Hematopoietic multipotent progenitor cell treated with erythropoietin and hydrocortisone succinate and interleukin-3 and kit ligand, for 15 days (in vitro differentiated cells): ENCODE measurements around the gene RGS17.
"Not testable (repeated sequence)": the region's sequence is repeated elsewhere in the genome, so short reads cannot be mapped to it uniquely, and the experiment has no call there.

Experiments used
- DNase-seq: peaks from one replicate; pipeline ENCODE4 v3.0.0-alpha.2; 2015; ENCODE audit warnings: low spot score

The RGS17 gene, protein sequence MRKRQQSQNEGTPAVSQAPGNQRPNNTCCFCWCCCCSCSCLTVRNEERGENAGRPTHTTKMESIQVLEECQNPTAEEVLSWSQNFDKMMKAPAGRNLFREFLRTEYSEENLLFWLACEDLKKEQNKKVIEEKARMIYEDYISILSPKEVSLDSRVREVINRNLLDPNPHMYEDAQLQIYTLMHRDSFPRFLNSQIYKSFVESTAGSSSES

DNA sequence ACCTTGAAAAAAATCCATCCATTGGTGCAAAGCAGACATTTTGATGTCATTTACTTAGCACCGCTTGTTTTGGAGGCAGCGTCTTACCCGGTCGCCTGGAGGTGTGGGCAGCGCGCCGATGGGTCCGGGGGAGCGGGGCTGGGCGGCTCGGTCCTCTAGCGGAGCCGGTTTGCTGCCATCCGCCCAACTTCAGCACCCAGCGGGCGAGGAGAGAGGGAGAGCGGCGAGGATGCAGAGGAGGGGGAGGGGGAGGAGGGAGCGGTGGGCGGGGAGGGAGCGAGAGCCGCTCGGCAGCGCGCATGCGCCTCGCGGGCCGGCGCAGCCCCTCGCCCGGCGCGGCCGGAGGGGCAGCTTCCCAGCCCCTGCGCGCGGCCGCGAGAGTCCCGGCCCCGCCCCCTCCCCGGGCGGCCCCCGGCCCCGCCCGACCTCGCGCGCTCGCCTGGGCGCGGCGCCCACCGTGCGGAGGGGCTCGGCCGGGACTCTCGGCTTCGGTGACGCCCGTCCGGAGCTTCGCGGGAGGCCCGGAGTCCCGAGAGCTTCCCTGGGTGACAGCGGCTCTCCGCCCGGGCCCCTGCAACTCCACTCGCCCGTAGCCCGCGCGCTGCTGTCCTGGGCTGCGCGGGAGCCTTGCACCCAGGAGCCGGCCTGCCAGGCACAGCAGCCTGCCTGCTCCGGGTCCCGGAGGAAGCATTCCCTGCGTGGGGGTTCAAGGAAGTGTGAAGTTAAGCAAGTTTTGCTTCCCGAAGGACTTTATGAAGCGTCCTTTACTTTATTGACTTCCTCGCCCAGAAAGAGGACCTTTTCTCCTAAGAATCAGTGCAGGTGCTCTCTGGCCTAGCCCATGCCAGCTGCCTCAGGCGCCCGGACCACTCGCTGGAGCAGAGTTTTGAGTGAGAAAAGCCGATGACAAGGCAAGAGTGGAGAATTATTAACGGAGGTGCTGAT is at the start of gene RGS17:
Gene RGS17, minus strand, starts transcription at position 246 of the 945 bp plus-strand sequence. CDS start 87,264 bp downstream, outside the sequence.
- DNase-seq: no peak

DNA sequence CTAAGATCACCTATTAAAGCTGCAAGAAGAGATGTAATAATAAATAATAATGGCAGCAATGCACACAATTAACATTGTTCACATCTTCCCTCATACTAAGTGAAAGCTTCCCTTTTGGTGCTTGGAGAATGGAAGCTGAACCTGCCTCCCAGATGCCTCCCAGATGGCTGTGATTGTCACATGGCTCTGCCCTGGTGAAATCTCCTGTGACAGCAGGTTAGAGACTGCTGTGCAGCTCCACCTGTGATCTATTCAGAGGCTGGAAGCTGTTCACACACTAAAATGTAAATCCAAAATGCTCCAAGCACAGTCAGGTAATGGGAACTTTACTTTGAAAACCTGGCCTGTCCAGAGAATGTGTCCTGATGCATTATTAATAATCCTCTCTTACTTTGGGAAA is 41.7 kb upstream of the RGS17 start:
- DNase-seq: no peak

DNA sequence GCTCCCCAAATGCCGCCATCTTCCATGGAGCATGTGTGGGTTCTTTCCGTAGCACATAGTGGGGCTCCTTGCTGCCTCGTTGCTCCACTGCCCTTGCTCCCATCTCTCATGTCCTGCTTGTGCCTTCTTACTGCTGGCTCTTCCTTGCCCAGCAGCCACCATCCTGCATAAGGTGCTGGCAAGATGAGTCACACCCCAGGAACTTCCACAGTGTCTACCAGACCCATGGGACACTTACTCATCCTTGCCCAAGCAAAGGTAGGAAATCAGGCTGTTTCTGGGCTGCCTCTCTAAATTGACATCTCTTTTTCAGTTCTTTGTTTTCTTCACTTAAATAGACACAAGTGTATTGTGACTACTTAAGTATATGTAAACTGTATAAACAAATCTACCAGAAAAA is 39.4 kb upstream of the RGS17 start:
- no peak for DNase-seq

DNA sequence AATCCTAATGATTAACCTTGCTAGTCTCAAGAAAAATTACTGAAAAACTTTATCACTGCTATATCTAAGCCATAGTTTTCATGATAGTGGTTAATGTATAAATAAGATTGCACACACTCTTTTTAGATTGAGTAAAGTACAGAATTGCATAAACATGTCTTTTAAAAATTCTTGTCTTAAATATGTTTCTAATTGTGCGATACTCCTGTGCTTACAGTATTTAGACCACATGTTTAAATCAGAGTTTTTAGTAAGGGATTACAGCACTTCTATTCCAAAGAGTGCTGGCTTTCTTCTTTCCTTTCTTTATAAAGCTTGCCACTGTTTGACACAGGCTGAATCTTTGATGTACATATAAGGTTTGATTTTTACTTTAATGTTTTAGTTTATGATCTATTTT is 36.8 kb upstream of the RGS17 start:
- DNase-seq: no peak

DNA sequence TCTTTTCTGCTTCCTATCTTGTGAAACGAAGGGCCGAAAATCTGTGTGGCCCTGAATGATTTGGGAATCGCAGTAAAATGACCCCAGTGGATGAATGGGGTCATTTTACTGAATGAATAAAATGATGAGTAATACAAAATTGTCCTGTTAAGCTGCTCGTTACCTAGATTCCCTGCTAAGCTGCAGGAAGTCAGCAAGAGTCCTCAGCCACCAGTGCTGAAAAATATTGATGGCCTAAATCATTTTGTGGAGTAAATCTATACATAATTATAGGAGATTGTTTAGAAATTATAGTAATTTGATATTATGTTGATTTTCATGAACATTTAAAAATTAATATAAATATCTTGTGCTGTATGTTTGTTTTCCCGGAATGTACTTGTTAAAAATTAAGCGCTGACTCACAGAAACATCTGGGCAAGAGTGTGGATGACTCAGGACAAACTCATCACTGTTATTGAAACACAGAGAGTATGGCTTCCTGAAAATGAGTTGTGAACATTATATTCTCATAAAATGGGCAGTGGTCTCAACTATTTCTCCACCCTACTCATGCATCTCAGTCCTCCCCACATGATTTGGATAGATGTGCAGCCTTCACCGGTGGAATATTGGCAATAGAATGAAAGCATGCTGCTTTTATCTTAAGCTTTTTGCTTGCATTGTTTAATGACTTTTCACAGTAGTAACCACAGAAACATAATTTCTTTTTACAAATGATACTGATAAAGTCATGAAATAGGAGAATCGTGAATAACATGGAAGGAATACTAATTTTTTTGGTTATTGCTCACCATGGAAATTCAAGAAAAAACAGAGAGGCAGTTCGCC is 36.2 kb upstream of the RGS17 start:
- DNase-seq: no peak

DNA sequence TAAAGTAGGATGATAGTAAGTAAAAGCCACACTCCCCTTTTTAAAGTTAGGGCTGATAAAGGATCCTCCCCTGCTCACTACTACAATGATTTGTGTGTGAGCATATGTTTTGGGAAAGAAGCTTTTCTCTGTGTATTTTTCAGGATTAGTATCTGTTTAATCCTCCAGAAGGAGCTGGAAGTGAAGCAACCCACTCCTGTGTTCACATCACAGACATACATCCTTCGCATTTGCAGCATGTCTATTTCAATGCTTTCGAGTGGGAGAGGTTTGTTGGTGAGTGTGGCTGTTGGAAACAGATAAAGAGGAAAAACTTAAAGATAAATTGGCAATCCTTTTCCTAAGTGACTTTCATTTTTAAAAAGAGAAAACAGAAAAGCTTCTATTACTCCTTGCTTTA is 31.6 kb upstream of the RGS17 start:
- no peak for DNase-seq

DNA sequence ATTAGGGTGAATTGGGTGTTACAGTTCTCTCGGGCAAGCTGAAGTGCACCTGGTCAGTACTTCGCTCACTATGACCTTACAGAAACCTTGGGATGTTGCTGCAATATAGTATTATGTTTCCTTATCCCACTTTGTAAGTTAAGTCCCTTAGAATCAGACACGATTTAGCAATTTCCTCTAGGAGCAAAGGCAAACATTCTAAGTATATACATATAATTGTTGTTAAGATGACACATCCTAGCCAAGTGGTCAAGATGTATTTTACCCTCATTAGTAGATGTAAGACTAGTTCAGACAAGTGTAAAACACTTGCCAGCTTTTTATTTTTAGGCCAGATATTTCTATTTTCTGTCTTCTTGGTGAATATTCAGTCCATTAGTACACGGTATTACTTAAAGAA is 31.1 kb upstream of the RGS17 start:
- no peak for DNase-seq

DNA sequence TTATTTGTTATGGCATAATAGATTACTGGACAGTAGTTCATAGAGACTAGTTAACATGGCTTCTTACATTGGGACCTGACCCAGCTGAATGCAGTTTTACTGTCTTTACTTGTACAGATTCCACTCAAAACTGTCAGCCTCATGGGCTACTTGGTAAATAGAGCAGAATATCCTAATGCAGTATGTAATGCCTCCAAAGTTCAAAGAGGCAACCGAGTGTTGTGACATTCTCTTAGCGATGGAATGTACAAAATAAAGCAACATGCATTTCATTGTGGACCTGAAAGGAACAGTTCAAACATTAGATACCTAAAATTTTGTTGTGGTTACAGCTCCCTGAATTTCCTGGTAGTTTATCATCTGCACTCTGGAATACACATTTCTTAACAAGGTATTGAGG is 29.1 kb upstream of the RGS17 start:
- no peak for DNase-seq

DNA sequence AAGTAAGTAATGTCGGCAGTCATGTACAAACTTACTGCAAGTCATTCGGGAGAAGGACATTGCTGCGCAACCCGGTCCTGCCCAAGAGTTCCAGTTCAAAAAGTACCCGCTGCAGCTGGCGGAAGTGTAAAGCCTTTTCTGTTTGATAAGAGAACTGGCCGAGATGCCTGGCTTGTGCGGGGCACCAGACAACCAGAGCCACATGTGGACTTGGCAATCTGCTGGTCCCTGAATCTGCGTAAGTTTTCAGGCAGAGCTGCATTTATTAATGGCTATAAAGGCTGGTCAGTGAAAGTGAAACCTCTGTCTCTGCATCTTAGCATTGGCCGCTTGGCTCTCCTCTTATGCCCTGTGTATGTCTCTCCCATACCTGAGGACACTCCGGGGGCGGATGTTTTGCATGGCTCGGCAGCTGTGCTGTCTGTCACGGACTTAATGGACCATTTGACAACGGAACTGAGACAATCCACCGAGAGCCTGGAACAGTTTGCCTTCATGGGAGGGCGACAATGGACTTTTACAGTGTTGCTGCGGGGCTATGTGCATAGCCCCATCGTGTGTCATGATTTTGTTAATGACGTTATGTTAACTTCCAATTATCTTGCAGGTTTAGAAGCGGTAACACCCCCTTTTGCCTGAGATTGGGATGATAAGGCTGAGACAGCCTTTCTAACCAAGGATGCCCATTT is 19.8 kb upstream of the RGS17 start:
- DNase-seq: no peak

DNA sequence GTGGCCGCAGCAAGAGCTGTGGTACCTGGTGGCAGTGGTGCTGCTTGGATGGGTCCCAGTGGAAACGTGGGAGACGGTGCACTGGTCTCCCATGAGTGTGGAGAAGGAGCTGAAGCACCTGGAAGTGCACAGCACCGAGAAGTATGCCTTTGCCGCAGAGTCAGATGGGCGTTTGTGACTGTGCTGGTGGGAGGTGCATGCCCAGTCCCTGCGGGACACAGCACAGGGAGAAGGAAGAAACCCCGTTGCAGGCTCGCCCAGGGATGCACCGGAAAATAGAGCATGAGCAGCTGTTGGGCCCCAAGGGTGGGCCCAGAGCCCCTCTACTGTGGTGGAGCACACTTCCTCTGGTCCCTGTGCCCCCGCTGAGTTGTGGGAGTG is 19.3 kb upstream of the RGS17 start:
- DNase-seq: no peak

DNA sequence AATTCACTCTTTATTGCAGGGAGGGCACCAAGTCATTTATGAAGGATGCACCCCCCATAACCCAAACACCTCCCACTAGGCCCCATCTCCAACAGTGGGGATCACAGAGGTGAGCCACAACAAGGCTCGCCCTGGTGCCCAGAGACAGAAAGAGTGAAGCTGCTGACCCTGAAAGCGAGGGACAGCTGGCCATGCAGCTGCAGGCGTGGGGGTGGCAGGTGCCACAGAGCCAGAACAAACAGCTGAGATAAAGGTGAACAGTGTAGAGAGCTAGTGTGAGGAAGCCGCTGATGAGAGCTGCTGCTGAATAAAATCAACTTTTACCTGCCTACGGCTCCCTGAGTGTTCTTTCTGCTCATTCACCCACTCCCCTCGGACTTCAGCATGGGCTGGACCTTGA is 18.8 kb upstream of the RGS17 start:
- no peak for DNase-seq

DNA sequence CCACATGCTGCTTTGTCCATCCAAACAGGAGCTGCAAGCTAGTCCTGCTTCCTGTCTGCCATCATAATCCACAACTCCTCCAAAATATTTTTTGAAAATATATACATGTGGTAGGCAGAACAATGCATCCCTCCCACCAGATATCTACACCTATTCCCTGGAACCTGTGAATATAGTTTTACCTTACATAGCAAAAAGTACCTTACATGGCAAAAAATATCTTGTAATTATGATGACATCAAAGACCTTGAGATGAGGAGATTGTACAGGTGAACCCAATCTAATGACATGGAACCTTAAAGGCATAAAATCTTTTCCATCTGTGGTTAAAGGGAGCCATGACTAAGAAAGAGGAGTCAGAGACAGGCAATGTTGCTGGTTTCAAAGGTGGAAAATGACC is 15.3 kb upstream of the RGS17 start:
- DNase-seq: no peak

DNA sequence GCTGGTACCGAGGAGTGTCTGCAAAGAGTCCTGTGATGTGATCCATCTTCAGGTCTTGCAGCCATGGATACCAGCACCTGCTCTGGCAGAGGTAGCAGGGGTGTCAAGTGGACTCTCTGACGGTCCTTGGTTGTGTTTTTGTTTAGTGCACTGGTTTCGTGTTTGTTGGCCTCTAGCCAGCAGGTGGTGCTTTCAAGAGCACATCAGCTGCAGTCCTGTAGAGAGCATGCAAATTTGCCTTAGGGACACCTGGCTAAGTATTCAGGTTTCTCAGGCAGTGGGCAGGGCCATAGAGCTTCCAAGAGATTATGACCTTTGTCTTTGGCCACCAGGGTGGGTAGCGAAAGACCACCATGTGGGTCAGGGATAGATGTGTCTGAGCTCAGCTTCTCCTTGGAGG is 14.5 kb upstream of the RGS17 start:
- DNase-seq: no peak

DNA sequence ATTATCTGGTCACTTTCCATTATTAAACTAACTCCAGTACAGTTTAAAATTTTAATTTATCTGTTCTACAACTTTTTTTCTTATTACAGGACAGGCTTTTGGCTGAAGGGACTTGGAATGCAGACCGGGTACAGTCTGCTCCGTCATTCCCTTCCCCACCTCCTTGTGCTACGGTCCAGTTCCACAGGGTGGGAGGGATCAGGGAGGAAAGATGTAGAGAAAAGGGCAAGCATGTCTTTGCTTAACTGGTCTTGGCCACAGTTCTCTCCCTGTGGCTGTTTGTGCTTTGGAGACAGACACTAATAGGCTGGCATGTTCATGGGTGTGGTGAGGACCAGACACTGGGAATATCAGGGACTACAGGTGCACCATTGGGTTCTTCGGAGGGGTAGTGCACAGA is 12.1 kb upstream of the RGS17 start:
- DNase-seq: no peak

DNA sequence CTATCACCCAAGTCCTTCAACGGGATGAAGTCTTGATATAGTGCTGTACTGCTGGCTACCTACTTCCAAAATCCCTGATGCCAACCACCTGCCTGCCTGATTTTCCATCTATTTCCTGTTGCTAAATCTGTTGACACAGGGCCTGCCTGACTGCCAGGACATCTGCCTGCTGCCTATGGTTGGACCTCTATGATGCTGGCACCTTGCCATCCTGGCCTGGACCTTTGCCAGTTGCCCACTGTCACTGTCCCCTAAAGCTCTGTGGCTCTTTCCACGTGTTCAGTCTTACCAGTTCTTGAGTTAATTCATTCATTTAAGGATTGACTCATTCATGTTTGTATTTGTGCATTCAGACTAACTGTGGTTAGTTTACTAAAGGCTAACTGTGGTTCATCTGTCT is 9.2 kb upstream of the RGS17 start:
- DNase-seq: no peak

DNA sequence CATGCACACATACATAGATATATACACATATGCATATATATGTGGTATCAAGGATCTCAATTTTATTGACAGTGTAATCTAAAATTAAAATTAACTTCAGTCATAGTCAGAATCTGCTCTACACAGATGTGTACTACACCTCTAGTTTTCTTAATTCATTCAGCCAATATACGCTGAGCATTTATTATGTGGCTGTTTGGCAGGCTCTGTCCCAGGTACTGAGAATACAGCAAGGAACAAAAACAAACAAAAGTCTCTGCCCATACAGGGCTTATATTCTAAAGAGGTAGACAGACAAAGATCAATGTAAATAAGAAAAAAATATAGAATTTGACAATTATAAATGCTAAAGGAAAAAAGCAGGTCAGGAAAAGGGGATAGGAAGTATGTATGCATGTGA is 7.8 kb upstream of the RGS17 start:
- no peak for DNase-seq

DNA sequence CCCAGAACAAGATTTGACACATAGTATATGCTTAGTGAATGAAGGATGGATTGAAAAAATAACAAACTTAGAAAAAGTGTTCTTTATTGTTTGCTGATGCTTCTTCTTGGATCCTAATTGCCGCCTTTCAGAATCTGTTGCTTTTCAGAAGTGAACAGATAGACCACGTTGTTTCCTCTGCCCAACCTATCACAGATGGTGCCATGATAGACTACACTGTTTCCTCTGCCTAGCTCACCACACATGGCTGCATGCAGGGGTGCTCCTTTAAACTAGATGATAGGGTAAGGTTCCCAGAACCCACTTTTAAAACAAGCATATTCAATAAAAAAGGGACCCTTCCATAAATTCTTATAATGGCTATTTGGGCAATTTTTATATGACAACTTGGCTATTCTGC is 4.6 kb upstream of the RGS17 start:
- no peak for DNase-seq

DNA sequence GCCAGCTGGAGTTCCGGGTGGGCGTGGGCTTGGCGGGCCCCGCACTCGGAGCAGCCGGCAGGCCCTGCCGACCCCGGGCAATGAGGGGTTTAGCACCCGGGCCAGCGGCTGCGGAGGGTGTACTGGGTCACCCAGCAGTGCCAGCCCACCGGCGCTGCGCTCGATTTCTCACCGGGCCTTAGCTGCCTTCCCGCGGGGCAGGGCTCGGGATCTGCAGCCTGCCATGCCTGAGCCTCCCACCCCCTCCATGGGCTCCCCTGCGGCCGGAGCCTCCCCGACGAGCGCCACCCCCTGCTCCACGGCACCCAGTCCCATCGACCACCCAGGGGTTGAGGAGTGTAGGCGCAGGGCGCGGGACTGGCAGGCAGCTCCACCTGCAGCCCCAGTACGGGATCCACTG is 2.6 kb upstream of the RGS17 start:
- not testable (repeated sequence) for DNase-seq

DNA sequence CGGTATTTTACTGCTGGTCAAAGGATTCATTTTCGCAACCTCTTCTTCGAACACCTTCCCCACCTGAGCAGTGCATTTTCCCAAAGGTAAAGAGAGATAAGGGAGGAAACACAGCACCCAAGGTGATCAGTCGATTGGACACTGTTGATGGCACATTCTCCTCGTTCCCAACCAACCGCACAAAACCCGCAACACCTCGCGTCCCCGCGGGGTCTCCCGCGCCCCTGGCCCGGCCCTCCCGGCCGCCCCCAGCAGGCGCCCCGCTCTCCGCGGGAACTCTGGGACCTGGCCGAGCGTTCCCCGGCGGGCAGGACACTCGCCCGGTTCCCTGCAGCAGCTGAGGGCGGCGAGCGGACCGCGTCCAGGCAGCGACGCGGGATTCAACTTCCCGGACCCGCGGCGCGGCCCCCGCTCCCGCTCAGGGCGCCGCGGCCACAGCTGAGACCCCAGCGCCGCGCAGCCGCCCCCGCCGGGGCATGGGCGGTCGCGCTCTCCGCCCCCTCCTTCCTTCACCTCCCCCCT is 506 bp downstream of the RGS17 start:
- no peak for DNase-seq

DNA sequence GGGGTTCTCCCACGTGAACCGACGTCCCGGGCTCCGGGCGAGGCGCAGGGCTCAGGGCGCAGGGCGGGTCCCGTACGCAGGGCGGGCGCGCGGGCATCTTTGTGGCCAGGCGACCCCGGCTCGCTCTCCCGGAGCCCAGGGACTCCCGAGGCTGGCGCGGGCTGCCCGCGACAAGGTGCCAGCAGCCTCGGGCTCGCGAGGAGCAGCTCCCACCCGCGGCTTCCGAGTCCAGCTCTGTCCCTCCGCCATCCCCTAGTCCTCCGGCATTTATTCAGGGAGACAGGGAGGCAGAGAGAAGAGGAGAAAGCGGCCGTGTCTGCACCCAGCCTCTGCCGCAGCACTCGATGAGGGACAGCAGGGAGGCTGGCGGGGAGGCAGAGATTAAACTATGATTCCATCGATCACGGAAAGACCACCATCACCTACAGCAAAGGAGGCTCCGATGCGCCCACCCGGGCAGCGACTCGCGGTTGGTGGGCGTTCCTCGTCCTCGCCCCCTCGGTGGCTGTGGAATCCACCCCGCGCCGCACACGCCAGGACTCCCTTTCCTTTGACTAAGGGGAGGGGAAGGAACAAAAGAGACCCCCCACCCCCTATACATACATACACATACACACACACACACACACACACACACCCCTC is 1.1 kb downstream of the RGS17 start:
- DNase-seq: no peak

DNA sequence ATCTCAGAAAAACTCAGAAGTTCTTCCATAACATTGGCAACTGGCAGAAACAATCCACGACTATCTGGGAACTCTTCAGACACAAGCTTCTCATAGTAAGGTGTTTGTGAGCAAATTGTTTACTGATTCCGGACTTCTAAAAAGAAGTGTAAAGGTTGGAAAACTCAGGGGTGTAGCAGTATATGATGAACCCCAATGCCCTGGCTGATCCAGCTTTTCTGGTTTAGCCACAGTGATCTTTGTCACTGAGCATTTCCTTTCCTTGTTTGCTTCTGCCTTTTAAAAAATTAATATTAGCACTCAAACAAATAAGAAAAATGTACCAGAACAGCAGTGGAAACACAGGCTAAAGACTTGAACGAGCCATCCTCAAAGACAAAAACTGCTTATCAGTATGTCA is 4.9 kb downstream of the RGS17 start:
- no peak for DNase-seq
